Lower leg skin (tissue), 4 donors: ENCODE data around the gene RTBDN. TPM values are rescaled to one million over a fixed set of nuclear protein-coding genes. Genes with fewer than 3 reads are reported as not detected.
"Not testable (repeated sequence)": the region's sequence is repeated elsewhere in the genome, so short reads cannot be mapped to it uniquely, and the experiment has no call there.

ENCODE experiments used
- DNase-seq, 2 donors: peaks; one replicate each; pipeline ENCODE4 v3.0.0-alpha.2; 2019; ENCODE audit warnings: low spot score in 2 of 2
- H3K4me3 ChIP-seq: fragments of 200-600 bp; sonication (generic); 2 replicates; pipeline ENCODE4 v1.5.1; 2017; ENCODE audit warnings: mild to moderate bottlenecking, low read depth; ENCODE audit not compliant: poor library complexity, severe bottlenecking
- CTCF ChIP-seq, 3 donors: fragments of 450-650 bp; IDR thresholded peaks; one replicate each; pipeline ENCODE4 v1.5.1; 2016; ENCODE audit warnings: antibody characterized with exemption in 3 of 3, mild to moderate bottlenecking in 3 of 3, moderate library complexity in 2 of 3
- POLR2A ChIP-seq, 2 donors: fragments of 450-650 bp; IDR thresholded peaks; one replicate each; pipeline ENCODE4 v1.6.1; 2016 to 2017; ENCODE audit warnings: antibody characterized with exemption in 2 of 2, mild to moderate bottlenecking in 1 of 2, moderate library complexity in 1 of 2
- WGBS, 2 donors: methylation state at CpG; one replicate each; pipeline ENCODE4 v1.1.5; 2018; 5-methylcytosine and 5-hydroxymethylcytosine counted together
- intact Hi-C: fragments of 100-400 bp; cut with DNase I; formaldehyde crosslinking; loops from one replicate; pipeline ENCODE4 v1.15.0; 2023; ENCODE audit warnings: low total_unique reads
- total RNA-seq, 4 donors: library from RNA; depleted of rRNA; stranded (reverse); fragments of >200 nt; gene quantifications; one replicate each; pipeline ENCODE4 v1.1.0, GENCODE V29; 2016

Gene RTBDN
- total RNA-seq, 4 donors from 2014 or later, result not detected

DNA sequence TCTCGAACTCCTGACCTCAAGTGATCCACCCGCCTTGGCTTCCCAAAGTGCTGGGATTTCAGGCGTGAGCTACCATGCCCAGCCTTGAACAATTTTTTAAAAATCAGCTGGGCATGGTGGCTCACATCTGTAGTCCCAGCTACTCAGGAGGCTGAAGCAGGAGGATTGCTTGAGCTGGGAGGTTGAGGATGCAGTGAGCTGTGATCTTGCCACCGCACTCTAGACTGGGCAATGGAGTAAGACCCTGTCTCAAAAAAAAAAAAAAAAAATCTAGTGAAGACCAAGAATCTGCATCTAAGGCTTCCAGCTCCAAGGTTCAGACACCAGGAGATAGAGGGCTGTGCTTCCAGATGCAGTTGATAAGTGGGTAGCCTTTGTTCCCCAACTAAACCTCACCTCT is 29.8 kb upstream of the RTBDN start:
- intact Hi-C loops, result no loop called here
- no peak overlapping the region for H3K4me3 ChIP-seq
- 90 to 91% methylated on average over 3 to 4 of the region's 4 CpGs for WGBS, 2 donors
- no peak for DNase-seq
- no peak for TF ChIP-seq CTCF (IDR thresholded peaks at IDR 0.05)
- TF ChIP-seq POLR2A (IDR thresholded peaks at IDR 0.05), result no peak

GRCh38 chr19:12859546-12859945 is 25.2 kb upstream of the RTBDN start:
- DNase-seq, result no peak
- 60 to 72% methylated on average over 7 of the region's 7 CpGs for WGBS, 2 donors
- H3K4me3 ChIP-seq, result no peak overlapping the region
- intact Hi-C loops, result no loop called here
- TF ChIP-seq CTCF (IDR thresholded peaks at IDR 0.05), result no peak
- no peak for TF ChIP-seq POLR2A (IDR thresholded peaks at IDR 0.05)

GRCh38 chr19:12858041-12858928 is 23.9 kb upstream of the RTBDN start:
- no peak for DNase-seq
- H3K4me3 ChIP-seq, result no peak overlapping the region
- TF ChIP-seq CTCF (IDR thresholded peaks at IDR 0.05) (no peak), POLR2A (IDR thresholded peaks at IDR 0.05) (no peak)
- 92% methylated on average over 35 of the region's 35 CpGs for WGBS, 2 donors
- intact Hi-C loops, result no loop called here

GRCh38 chr19:12856653-12857052 is 22.3 kb upstream of the RTBDN start:
- WGBS, 2 donors, result 73 to 74% methylated on average over 1 of the region's 1 CpG
- TF ChIP-seq POLR2A (IDR thresholded peaks at IDR 0.05) (no peak), CTCF (IDR thresholded peaks at IDR 0.05) (no peak)
- intact Hi-C loops, result no loop called here
- H3K4me3 ChIP-seq, result no peak overlapping the region
- no peak for DNase-seq

DNA sequence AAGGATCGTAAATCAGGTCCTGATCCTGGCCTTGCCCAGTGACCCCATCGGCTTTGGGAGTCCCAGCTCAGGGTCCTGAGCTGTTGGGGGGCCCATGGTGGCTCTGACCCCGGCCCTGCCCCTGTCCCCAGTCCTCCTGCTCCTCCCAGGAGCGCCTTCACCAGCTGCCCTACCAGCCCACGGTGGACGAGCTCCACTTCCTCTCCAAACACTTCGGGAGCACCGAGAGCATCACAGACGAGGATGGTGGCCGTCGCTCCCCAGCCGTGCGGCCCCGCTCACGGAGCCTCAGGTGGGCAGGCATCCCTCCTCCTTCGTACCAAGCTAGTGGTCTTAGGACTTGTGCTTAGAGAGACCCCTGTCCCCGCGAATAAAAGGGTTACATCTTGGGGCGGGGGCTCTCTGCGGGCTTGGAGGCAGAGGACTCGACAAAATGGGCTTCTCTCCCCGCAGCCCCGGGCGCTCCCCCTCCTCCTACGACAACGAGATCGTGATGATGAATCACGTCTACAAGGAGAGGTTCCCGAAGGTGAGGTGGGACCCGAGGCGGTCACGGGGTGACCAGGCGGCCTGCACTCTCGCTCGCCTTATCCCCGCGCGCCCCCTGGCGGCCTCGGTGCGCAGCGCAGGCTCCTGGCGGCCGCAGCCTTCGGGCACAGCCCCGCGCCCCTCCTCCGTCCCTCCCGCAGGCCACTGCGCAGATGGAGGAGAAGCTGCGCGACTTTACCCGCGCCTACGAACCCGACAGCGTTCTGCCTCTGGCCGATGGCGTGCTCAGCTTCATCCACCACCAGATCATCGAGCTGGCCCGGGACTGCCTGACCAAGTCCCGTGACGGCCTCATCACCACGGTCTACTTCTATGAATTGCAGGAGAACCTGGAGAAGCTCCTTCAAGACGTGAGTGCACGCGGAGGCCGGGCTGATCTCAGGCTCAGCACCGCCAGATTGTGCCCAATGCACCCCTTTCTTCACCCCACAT is 13.1 kb upstream of the RTBDN start:
- TF ChIP-seq POLR2A (IDR thresholded peaks at IDR 0.05) (no peak), CTCF (IDR thresholded peaks at IDR 0.05) (peak in 1 of 3 donors; percentile 97)
- intact Hi-C loops, result no loop called here
- DNase-seq, result peak; percentile 67 to 96
- no peak overlapping the region for H3K4me3 ChIP-seq
- 15 to 21% methylated on average over 26 to 60 of the region's 69 CpGs for whole genome bisulfite sequencing, 2 donors

GRCh38 chr19:12846613-12847012 is 12.2 kb upstream of the RTBDN start:
- DNase-seq, intact Hi-C loops, H3K4me3 ChIP-seq: not testable (repeated sequence)
- 76 to 84% methylated on average over 6 to 7 of the region's 7 CpGs for WGBS, 2 donors
